HG03064 (cell line): ENCODE results near the gene CDIPT.
"Not testable (repeated sequence)": the region's sequence is repeated elsewhere in the genome, so short reads cannot be mapped to it uniquely, and the experiment has no call there.

Experiments
- ATAC-seq: cut with Tn5 transposase; IDR thresholded peaks from one replicate; pipeline ENCODE4 v1.9.1; 2021; ENCODE audit warnings: low read depth; ENCODE audit not compliant: unreplicated experiment

CDIPT gene

GRCh38 chr16:29833219-29833618 is 29.8 kb downstream of the CDIPT start:
- not testable (repeated sequence) for ATAC-seq

GRCh38 chr16:29831490-29831889 is 31.5 kb downstream of the CDIPT start:
- ATAC-seq: no peak

- ATAC-seq: no peak
Measured at GRCh38 chr16:29830774-29831173, 32.3 kb downstream of the CDIPT start.

DNA sequence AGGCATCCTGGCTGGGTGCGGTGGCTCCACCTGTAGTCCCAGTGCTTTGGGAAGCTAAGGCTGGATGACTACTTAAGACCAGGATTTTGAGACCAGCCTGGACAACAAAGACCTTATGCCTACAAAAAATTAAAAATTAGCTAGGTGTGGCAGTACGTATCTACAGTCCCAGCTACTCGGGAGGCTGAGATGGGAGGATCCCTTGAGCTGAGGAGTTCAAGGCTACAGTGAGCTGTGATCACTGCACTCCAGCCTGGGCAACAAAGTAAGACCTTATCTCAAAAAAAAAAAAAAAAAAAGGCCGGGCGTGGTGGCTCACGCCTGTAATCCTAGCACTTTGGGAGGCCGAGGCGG is 36.7 kb downstream of the CDIPT start:
- ATAC-seq: no peak

- no peak for ATAC-seq
Measured at GRCh38 chr16:29825145-29826044, 37.6 kb downstream of the CDIPT start.

GRCh38 chr16:29824589-29825144 is 38.4 kb downstream of the CDIPT start:
- no peak for ATAC-seq

- no peak for ATAC-seq
Measured at GRCh38 chr16:29821643-29822115, 41.3 kb downstream of the CDIPT start.

- no peak for ATAC-seq
Measured at GRCh38 chr16:29820730-29821642, 42.0 kb downstream of the CDIPT start.

- no peak for ATAC-seq
Measured at GRCh38 chr16:29820271-29820701, 42.7 kb downstream of the CDIPT start, which contains the start of gene MVP. Gene MVP (plus strand): TSS chr16:29820462. CDS start chr16:29830550, 10,088 bp downstream.

- no peak for ATAC-seq
Measured at GRCh38 chr16:29819506-29819905, 43.5 kb downstream of the CDIPT start.

DNA sequence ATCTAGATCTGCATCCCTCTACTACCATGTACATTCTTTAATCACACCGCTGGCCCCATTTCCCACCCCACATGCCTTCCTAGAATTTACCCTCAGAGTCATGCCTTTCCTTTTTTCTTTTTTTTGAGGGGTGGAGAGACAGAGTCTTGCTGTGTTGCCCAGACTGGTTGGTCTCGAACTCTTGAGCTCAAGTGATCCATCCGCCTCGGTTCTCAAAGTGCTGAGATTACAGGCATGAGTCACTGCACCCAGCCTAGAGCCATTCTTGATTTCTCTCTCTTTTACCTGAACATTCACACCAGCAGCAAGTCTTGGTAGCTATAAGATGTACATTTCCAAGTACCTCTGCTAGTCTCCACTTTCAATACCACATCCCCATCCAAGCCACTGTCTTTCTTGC is 44.9 kb downstream of the CDIPT start:
- no peak for ATAC-seq

- ATAC-seq: peak; percentile 8
Measured at GRCh38 chr16:29816694-29817441, 46.2 kb downstream of the CDIPT start.

- peak; percentile 46 for ATAC-seq
Measured at GRCh38 chr16:29815793-29816693, 47.0 kb downstream of the CDIPT start, which contains the start of gene PAGR1. Gene PAGR1 (plus strand): TSS chr16:29816152. CDS start chr16:29816526, 374 bp downstream.

DNA sequence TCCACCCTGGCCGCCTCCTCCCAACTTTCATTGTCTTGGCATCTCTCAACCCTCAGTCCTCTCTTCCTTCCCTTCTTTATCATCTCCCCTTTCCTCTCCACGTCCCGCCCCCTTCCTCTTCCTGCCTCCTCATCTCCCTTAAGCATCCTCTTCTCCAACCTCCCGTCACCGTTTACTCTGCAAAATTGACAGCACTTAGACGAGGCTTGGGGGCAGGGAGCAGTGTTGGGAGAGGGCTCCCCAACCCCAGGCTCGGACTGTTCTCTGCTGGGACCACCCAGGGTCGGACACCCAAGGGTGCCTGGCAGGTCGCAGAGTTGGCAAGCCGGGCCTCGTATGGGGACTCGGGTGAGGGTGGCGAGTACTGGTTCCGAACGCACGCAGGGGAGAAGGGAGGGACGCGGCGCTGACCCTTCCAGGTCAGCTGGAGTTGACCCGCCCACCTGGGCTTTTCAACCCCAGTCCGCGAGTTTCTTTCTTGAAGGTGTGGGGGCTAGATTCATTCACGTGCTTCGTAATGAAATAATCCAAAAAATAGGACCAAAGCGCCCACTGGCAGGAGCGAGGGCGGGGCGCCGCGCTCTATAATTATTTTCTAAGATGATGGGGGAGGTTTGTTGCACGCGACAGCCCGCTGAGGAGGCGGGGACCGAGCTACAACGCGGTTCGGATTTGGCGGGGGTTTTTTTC is 47.8 kb downstream of the CDIPT start:
- ATAC-seq: no peak

- no peak for ATAC-seq
Measured at GRCh38 chr16:29814592-29814991, 48.4 kb downstream of the CDIPT start.

DNA sequence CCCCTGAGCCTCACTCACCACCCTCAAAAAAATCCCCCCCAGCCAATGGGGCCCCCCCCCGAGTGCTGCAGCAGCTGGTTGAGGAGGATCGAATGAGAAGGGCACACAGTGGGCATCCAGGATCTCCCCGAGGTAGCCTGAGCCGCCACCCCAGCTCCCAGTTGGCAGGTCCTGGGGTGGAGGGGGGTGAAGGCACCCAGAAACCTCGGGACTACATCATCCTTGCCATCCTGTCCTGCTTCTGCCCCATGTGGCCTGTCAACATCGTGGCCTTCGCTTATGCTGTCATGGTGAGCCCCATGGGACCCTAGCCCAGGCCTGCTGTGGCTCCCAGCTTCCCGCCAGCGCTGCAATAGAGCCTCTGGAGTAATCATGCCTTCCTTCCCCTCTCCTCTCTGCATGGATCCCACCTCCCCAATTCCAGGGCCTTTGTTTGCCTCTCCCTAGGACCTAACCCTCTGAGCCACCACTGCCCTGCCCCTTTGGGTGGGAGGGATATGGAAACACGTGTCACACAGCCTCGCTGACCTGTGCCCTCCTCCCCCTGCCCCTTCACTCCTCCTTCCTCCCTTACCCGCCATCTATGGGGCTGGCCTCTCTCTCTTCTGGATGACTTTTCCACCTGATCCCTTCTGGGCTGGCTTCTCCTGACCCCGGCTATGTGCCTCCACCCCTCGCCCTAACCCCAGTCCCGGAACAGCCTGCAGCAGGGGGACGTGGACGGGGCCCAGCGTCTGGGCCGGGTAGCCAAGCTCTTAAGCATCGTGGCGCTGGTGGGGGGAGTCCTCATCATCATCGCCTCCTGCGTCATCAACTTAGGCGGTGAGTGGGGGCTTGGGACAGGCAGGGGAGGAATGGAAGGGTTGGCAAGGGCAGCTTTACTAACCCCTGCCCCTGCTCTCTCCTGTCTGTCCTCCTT is 49.1 kb downstream of the CDIPT start:
- ATAC-seq: no peak
